Brain microvascular endothelial cell (primary cell): Measurements from ENCODE around the gene ARPP19.
A peak's percentile ranks its signal among the peaks of the same experiment; 100 is the strongest.

ENCODE experiments used
- DNase-seq: peaks from one replicate; pipeline ENCODE4 v3.0.0-alpha.2; 2020
- H3K27ac ChIP-seq: fragments of 250-450 bp; sonication (Bioruptor Pico); 2 replicates; pipeline ENCODE4 v1.5.1; 2020; ENCODE audit warnings: mild to moderate bottlenecking, moderate library complexity
- H3K27me3 ChIP-seq: fragments of 250-450 bp; sonication (Bioruptor Pico); replicated peaks from 2 replicates; pipeline ENCODE4 v1.5.1; 2020; ENCODE audit warnings: mild to moderate bottlenecking
- H3K36me3 ChIP-seq: fragments of 250-450 bp; sonication (Bioruptor Pico); replicated peaks from 2 replicates; pipeline ENCODE4 v1.5.1; 2020; ENCODE audit warnings: mild to moderate bottlenecking
- H3K4me3 ChIP-seq: 2 replicates; pipeline ENCODE4 v1.5.1; 2011; ENCODE audit warnings: low read depth, mild to moderate bottlenecking, control low read depth, low read length, moderate library complexity
- in situ Hi-C: cut with HindIII; loops from 2 replicates; pipeline ENCODE4 v1.10.0; 2017; ENCODE audit warnings: low sequenced_read_pairs, low pct_ligation_motif_present
- TF ChIP-seq, protein P1 (sequence below): IDR thresholded peaks from 2 replicates; pipeline ENCODE4 v1.5.1; 2011; ENCODE audit warnings: low read depth, mild to moderate bottlenecking, moderate library complexity, low read length, control low read depth, inconsistent platforms; ENCODE audit errors: missing control alignments

The ARPP19 gene

DNA sequence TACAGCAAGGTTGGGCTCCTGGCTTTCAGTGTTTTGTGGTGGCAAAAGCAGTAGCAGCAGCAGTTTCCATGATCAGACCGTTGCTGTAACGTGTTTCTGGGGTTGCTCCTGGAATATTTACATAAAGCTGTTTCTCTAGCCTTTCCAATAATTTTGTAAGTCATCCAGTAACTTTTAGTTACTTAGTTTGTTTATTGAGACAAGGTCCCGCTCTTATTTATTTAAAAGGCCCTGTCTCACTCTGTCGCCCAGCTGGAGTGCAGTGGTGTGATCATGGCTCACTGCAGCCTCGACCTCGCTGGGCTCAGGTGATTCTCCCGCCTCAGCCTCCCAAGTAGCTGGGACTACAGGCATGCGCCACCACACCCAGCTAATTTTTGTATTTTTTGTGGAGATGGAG lies 31.4 kb downstream of the ARPP19 start:
- DNase-seq: no peak
- H3K27ac ChIP-seq: no peak overlapping the region
- TF ChIP-seq, protein P1, sequence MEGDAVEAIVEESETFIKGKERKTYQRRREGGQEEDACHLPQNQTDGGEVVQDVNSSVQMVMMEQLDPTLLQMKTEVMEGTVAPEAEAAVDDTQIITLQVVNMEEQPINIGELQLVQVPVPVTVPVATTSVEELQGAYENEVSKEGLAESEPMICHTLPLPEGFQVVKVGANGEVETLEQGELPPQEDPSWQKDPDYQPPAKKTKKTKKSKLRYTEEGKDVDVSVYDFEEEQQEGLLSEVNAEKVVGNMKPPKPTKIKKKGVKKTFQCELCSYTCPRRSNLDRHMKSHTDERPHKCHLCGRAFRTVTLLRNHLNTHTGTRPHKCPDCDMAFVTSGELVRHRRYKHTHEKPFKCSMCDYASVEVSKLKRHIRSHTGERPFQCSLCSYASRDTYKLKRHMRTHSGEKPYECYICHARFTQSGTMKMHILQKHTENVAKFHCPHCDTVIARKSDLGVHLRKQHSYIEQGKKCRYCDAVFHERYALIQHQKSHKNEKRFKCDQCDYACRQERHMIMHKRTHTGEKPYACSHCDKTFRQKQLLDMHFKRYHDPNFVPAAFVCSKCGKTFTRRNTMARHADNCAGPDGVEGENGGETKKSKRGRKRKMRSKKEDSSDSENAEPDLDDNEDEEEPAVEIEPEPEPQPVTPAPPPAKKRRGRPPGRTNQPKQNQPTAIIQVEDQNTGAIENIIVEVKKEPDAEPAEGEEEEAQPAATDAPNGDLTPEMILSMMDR: no peak
- no peaks in the 10 kb centered on the region for H3K27me3 ChIP-seq
- H3K36me3 ChIP-seq: no peaks in the 10 kb centered on the region
- H3K4me3 ChIP-seq: no peak overlapping the region
- in situ Hi-C loops: no loop called here

- in situ Hi-C loops: no loop called here
- H3K27me3 ChIP-seq: no peaks in the 10 kb centered on the region
- TF ChIP-seq, protein P1: no peak
- H3K36me3 ChIP-seq: no peaks in the 10 kb centered on the region
- no peak overlapping the region for H3K27ac ChIP-seq
- no peak overlapping the region for H3K4me3 ChIP-seq
- no peak for DNase-seq
Measured at GRCh38 chr15:52532427-52532826, 36.4 kb downstream of the ARPP19 start.

DNA sequence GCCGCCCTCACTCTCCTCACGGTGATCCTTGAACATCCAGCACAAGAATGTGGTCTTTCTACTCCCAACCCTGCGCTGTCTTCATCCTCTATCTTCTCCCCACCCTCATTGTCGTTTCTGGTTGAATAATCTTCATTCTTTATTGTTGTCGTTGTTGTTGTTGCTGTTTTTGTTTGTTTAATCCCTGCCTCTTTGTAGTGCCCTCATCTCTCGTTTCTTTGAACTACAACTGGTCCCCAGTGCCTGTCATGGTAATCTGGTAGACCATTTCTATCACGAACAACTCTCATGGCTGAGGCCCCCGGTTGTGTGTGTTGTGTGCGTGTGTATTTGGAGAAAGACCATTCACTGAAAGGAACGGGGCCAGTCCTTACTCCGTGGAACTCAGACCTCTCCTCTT lies 38.9 kb downstream of the ARPP19 start:
- DNase-seq: no peak
- Histone ChIP-seq H3K36me3 (no peaks in the 10 kb centered on the region), H3K4me3 (no peak overlapping the region), H3K27me3 (no peaks in the 10 kb centered on the region), H3K27ac (no peak overlapping the region)
- TF ChIP-seq, protein P1: no peak
- in situ Hi-C loops: no loop called here

- H3K27me3 ChIP-seq: no peaks in the 10 kb centered on the region
- TF ChIP-seq, protein P1: no peak
- no peaks in the 10 kb centered on the region for H3K36me3 ChIP-seq
- in situ Hi-C loops: no loop called here
- H3K4me3 ChIP-seq: peak overlapping the region; percentile 77
- peak; percentile 1 for DNase-seq
- H3K27ac ChIP-seq: peak overlapping the region; percentile 19
Measured at GRCh38 chr15:52529341-52529924, 39.4 kb downstream of the ARPP19 start.

- DNase-seq: peak; percentile 63
- H3K4me3 ChIP-seq: peak within 1 kb of the TSS; percentile 77
- H3K27ac ChIP-seq: peak within 1 kb of the TSS; percentile 19
- TF ChIP-seq, protein P1: no peak
- in situ Hi-C loops: no loop called here
- no peaks in the 10 kb centered on the region for H3K36me3 ChIP-seq
- no peaks in the 10 kb centered on the region for H3K27me3 ChIP-seq
Measured at GRCh38 chr15:52528564-52529340, 40.1 kb downstream of the ARPP19 start, which contains the start of gene MYO5A. MYO5A (minus strand) TSS chr15:52528880; CDS start chr15:52528806, 74 bp downstream.
